DOHH2 (cell line): Measurements from ENCODE around the gene COL1A1.

Source experiments
- H3F3A ChIP-seq: fragments of 200-600 bp; sonication (generic), shearing (Covaris generic); 2 replicates; pipeline ENCODE4 v1.6.0; 2016; ENCODE audit warnings: antibody characterized with exemption, mild to moderate bottlenecking; ENCODE audit not compliant: control insufficient read depth, insufficient read depth
- H3K27ac ChIP-seq: fragments of 200-600 bp; sonication (generic); 2 replicates; pipeline ENCODE4 v1.5.1; 2014; ENCODE audit warnings: low read depth, mild to moderate bottlenecking, low read length, moderate library complexity
- H3K27me3 ChIP-seq: fragments of 200-600 bp; sonication (generic); 2 replicates; pipeline ENCODE4 v1.6.1; 2014; ENCODE audit warnings: mild to moderate bottlenecking, low read length, mixed read lengths; ENCODE audit not compliant: control insufficient read depth
- H3K36me3 ChIP-seq: fragments of 200-600 bp; sonication (generic); 2 replicates; pipeline ENCODE4 v1.6.1; 2014; ENCODE audit warnings: mild to moderate bottlenecking, low read length, moderate library complexity, mixed read lengths; ENCODE audit not compliant: control insufficient read depth
- H3K4me1 ChIP-seq: fragments of 200-600 bp; sonication (generic); 2 replicates; pipeline ENCODE4 v1.6.1; 2014; ENCODE audit warnings: mild to moderate bottlenecking, low read length, mixed read lengths; ENCODE audit not compliant: control insufficient read depth
- H3K4me2 ChIP-seq: fragments of 200-600 bp; sonication (generic); 2 replicates; pipeline ENCODE4 v1.6.0; 2014; ENCODE audit warnings: mild to moderate bottlenecking, low read length, moderate library complexity
- H3K4me3 ChIP-seq: fragments of 200-600 bp; sonication (generic); 2 replicates; pipeline ENCODE4 v1.5.1; 2014; ENCODE audit warnings: mild to moderate bottlenecking, low read length, mixed read lengths
- H3K79me2 ChIP-seq: fragments of 200-600 bp; sonication (generic); 2 replicates; pipeline ENCODE4 v1.6.1; 2014; ENCODE audit warnings: mild to moderate bottlenecking, low read length, mixed read lengths; ENCODE audit not compliant: control insufficient read depth
- H3K9me2 ChIP-seq: fragments of 200-600 bp; sonication (generic); replicated peaks from 2 replicates; pipeline ENCODE4 v1.6.1; 2014; ENCODE audit warnings: mild to moderate bottlenecking, low read length, mixed read lengths; ENCODE audit not compliant: control insufficient read depth
- H3K9me3 ChIP-seq: fragments of 200-600 bp; sonication (generic); 2 replicates; pipeline ENCODE4 v1.6.1; 2014; ENCODE audit warnings: antibody characterized with exemption, low read length, mixed read lengths; ENCODE audit not compliant: control insufficient read depth, insufficient read depth
- H4K20me1 ChIP-seq: fragments of 200-600 bp; sonication (generic); 2 replicates; pipeline ENCODE4 v1.6.0; 2014; ENCODE audit warnings: low read depth, mild to moderate bottlenecking, antibody characterized with exemption, low read length, moderate library complexity; ENCODE audit not compliant: control insufficient read depth, insufficient read depth
- CTCF ChIP-seq: fragments of 200-600 bp; sonication (generic); IDR thresholded peaks from one replicate; pipeline ENCODE4 v1.5.1; 2014; ENCODE audit warnings: antibody characterized with exemption, mild to moderate bottlenecking, low read depth, low read length; ENCODE audit not compliant: poor library complexity, severe bottlenecking
- EZH2phosphoT487 ChIP-seq: fragments of 200-600 bp; sonication (generic); IDR thresholded peaks from 2 replicates; pipeline ENCODE4 v1.6.1; 2017; ENCODE audit warnings: borderline replicate concordance, mild to moderate bottlenecking, antibody characterized with exemption, low read length, moderate library complexity, mixed read lengths

COL1A1 gene

GRCh38 chr17:50139950-50140885, 61.2 kb downstream of the COL1A1 start:
- no peak overlapping the region for H3K27ac ChIP-seq
- H3K9me2 ChIP-seq = no peaks in the 10 kb centered on the region
- peaks cover 22% of the 10 kb centered on the region for H4K20me1 ChIP-seq
- H3K4me3 ChIP-seq = no peak overlapping the region
- 0 out of 2 replicates have a peak, but pooled peaks cover 3% of the 10 kb centered on the region for H3F3A ChIP-seq
- no peaks in the 10 kb centered on the region for H3K9me3 ChIP-seq
- peak overlapping the region; percentile 41 for H3K4me2 ChIP-seq
- H3K36me3 ChIP-seq = peaks cover 99% of the 10 kb centered on the region
- no peaks in the 10 kb centered on the region for H3K27me3 ChIP-seq
- H3K4me1 ChIP-seq = peaks cover 56% of the 10 kb centered on the region
- peak; percentile 87 for TF ChIP-seq CTCF
- no peak for TF ChIP-seq EZH2phosphoT487
- H3K79me2 ChIP-seq = peaks cover 43% of the 10 kb centered on the region

DNA sequence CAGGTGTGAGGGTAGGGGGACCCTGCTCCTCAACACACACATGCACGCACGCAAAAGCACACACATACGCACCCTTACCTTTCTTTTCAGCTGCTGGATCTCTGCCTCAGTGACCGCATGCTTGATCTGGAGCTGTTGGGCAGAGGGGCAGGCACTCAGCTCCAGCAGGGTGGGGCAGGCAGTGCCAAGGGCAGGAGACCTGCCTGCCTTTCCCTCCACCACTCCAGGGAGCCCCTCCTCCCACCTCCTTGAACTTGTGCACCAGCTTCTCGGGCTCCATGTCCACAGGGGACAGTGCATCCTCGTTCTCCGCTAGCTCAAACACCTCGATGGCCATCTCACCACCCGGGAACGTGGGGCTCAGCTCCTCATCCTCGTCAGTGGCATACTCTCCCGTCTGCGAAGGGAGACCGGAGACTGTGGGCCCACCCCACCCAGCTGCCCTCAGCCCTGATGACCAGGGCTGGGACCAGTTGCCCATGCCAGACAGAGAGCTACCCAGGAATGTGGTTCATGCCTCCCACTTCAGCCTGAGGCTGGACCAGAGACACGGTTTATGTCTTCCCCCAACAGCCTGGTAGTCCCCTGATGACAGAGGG, 62.1 kb downstream of the COL1A1 start:
- Histone ChIP-seq H3K27me3 (no peaks in the 10 kb centered on the region), H3K27ac (no peak overlapping the region), H4K20me1 (peaks cover 22% of the 10 kb centered on the region), H3F3A (0 out of 2 replicates have a peak, but pooled peaks cover 3% of the 10 kb centered on the region), H3K4me3 (no peak overlapping the region), H3K4me1 (peaks cover 47% of the 10 kb centered on the region), H3K9me3 (no peaks in the 10 kb centered on the region), H3K79me2 (peaks cover 33% of the 10 kb centered on the region), H3K36me3 (peaks cover 96% of the 10 kb centered on the region), H3K9me2 (no peaks in the 10 kb centered on the region), H3K4me2 (no peak overlapping the region)
- TF ChIP-seq CTCF (no peak), EZH2phosphoT487 (no peak)

DNA sequence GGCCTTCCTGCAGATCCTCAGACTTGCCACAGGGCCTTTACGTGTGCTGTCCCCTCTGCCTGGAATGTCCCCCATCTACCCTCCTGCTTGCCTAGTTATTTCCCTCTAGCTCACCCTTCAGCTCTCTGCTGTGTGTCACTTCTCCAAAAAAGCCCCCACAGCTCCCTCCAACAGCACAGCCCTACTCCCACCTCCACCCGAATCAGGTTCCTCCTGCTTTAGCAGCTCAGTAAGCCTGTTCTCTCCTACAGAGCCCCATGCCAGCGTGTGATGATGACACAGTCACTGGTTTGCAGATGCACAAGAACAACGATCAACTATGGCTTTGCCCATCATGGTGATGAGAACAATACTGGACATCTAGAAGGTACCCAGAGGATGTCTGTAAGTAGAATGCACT, 64.4 kb downstream of the COL1A1 start:
- Histone ChIP-seq H3K27ac (no peak overlapping the region), H3K9me2 (no peaks in the 10 kb centered on the region), H4K20me1 (peaks cover 22% of the 10 kb centered on the region), H3K4me2 (no peak overlapping the region), H3F3A (0 out of 2 replicates have a peak, but pooled peaks cover 8% of the 10 kb centered on the region), H3K4me1 (peaks cover 24% of the 10 kb centered on the region), H3K4me3 (no peak overlapping the region), H3K36me3 (peaks cover 77% of the 10 kb centered on the region), H3K27me3 (no peaks in the 10 kb centered on the region), H3K79me2 (peaks cover 13% of the 10 kb centered on the region), H3K9me3 (no peaks in the 10 kb centered on the region)
- no peak for TF ChIP-seq CTCF
- no peak for TF ChIP-seq EZH2phosphoT487
